ENCODE data around the gene UBE2D3.

DNA sequence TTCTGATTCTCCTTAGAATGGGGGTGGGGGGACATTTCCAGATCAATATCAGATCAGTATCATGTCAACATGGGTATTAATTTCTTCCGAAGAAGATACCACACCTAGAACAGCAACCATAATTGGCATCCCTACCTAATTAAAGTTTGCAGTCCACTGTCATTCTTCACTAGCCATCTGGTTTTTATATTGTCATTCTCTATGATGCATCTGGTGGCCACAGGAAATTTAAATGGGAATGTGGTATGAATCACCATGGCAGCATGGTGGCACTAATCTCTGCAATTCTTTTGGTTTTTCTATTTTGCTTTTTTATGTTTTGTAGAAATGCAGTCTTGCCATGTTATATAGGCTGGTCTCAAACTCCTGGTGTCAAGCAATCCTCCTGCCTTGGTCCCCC lies 16.6 kb upstream of the UBE2D3 start:
- TF ChIP-seq POLR2AphosphoS5 (IDR thresholded peaks at IDR 0.05; ENCODE audit: borderline replicate concordance, low read depth, low read length) (no peak), EZH2 (IDR thresholded peaks at IDR 0.05) (no peak)
